ENCODE data around the gene MCOLN1. TPM values are rescaled to one million over a fixed set of nuclear protein-coding genes. Genes with fewer than 3 reads are reported as not detected.
A peak's percentile ranks its signal among the peaks of the same experiment; 100 is the strongest.

Gene MCOLN1
- total RNA-seq, 1 experiment from 2014 or later, result 10.2 TPM

GRCh38 chr19:7489609-7490044, 32.8 kb upstream of the MCOLN1 start:
- Histone ChIP-seq H3K9me3 (ENCODE audit: low read length) (no peaks in the 10 kb centered on the region), H3F3A (ENCODE audit: low read length, unreplicated experiment) (no peaks in the 10 kb centered on the region), H3K9ac (ENCODE audit: low read length) (peak overlapping the region; percentile 81), H3K4me1 (ENCODE audit: insufficient read depth, low read length) (peaks cover 9% of the 10 kb centered on the region), H3K36me3 (ENCODE audit: low read depth, low read length) (no peaks in the 10 kb centered on the region), H3K9me2 (replicated peaks; ENCODE audit: low read length) (no peaks in the 10 kb centered on the region), H4K20me1 (ENCODE audit: low read length) (no peaks in the 10 kb centered on the region), H3K27ac (ENCODE audit: low read length) (no peak overlapping the region; the same call in 1 of the 2 replicates), H3K27me3 (ENCODE audit: low read length) (no peaks in the 10 kb centered on the region), H2AFZ (ENCODE audit: low read length) (peak overlapping the region; percentile 96), H3K4me2 (ENCODE audit: low read length) (peak overlapping the region; percentile 89), H3K4me3 (ENCODE audit: low read length) (no peak overlapping the region), H3K79me2 (ENCODE audit: low read length) (no peaks in the 10 kb centered on the region)
- BruUV-seq (replicated peaks), result no TSS peak
- ChIA-PET POLR2A (ENCODE audit: unreplicated experiment) (no interaction called here), CTCF (no interaction called here)
- DNase-seq (no peak), ATAC-seq (no peak)
- intact Hi-C loops (cut with micrococcal nuclease), result loop anchor here (2.0 kb wide), 1 partner anchor 45 kb away; the partner anchor contains the start of gene PNPLA6
- TF ChIP-seq CTCF (conservative IDR thresholded peaks at IDR 0.05; ENCODE audit: low read depth, low read length), result no peak
- TF ChIP-seq EZH2phosphoT487 (IDR thresholded peaks at IDR 0.05; ENCODE audit: borderline replicate concordance, low read length), result no peak
- TF ChIP-seq EZH2 (IDR thresholded peaks at IDR 0.05; ENCODE audit: low read length, unreplicated experiment), result no peak

GRCh38 chr19:7492142-7492541, 30.3 kb upstream of the MCOLN1 start:
- Histone ChIP-seq H4K20me1 (ENCODE audit: low read length) (no peaks in the 10 kb centered on the region), H3K9ac (ENCODE audit: low read length) (no peak overlapping the region), H3K4me1 (ENCODE audit: insufficient read depth, low read length) (peaks cover 9% of the 10 kb centered on the region), H3K79me2 (ENCODE audit: low read length) (no peaks in the 10 kb centered on the region), H2AFZ (ENCODE audit: low read length) (no peak overlapping the region), H3K36me3 (ENCODE audit: low read depth, low read length) (no peaks in the 10 kb centered on the region), H3K27me3 (ENCODE audit: low read length) (no peaks in the 10 kb centered on the region), H3K27ac (ENCODE audit: low read length) (no peak overlapping the region), H3K4me3 (ENCODE audit: low read length) (no peak overlapping the region), H3K9me3 (ENCODE audit: low read length) (no peaks in the 10 kb centered on the region), H3K9me2 (replicated peaks; ENCODE audit: low read length) (no peaks in the 10 kb centered on the region), H3F3A (ENCODE audit: low read length, unreplicated experiment) (no peaks in the 10 kb centered on the region), H3K4me2 (ENCODE audit: low read length) (no peak overlapping the region)
- ATAC-seq (no peak), DNase-seq (no peak)
- TF ChIP-seq CTCF (conservative IDR thresholded peaks at IDR 0.05; ENCODE audit: low read depth, low read length), result no peak
- TF ChIP-seq EZH2phosphoT487 (IDR thresholded peaks at IDR 0.05; ENCODE audit: borderline replicate concordance, low read length), result no peak
- no peak for TF ChIP-seq EZH2 (IDR thresholded peaks at IDR 0.05; ENCODE audit: low read length, unreplicated experiment)
- CTCF ChIA-PET, result no interaction called here
- intact Hi-C loops (cut with micrococcal nuclease), result no loop called here
- POLR2A ChIA-PET (ENCODE audit: unreplicated experiment), result no interaction called here
- no TSS peak for BruUV-seq (replicated peaks)

- no TSS peak for BruUV-seq (replicated peaks)
- DNase-seq (no peak), ATAC-seq (no peak)
- CTCF ChIA-PET, result no interaction called here
- no peak overlapping the region for H3K4me3 ChIP-seq (ENCODE audit: low read length)
- H3K9ac ChIP-seq (ENCODE audit: low read length), result no peak overlapping the region
- no peak overlapping the region for H2AFZ ChIP-seq (ENCODE audit: low read length)
- no peaks in the 10 kb centered on the region for H3K36me3 ChIP-seq (ENCODE audit: low read depth, low read length)
- H3K4me2 ChIP-seq (ENCODE audit: low read length), result no peak overlapping the region
- TF ChIP-seq EZH2phosphoT487 (IDR thresholded peaks at IDR 0.05; ENCODE audit: borderline replicate concordance, low read length) (no peak), CTCF (conservative IDR thresholded peaks at IDR 0.05; ENCODE audit: low read depth, low read length) (no peak), EZH2 (IDR thresholded peaks at IDR 0.05; ENCODE audit: low read length, unreplicated experiment) (no peak)
- POLR2A ChIA-PET (ENCODE audit: unreplicated experiment), result no interaction called here
- H3K27me3 ChIP-seq (ENCODE audit: low read length), result no peaks in the 10 kb centered on the region
- H3K9me2 ChIP-seq (replicated peaks; ENCODE audit: low read length), result no peaks in the 10 kb centered on the region
- H3K4me1 ChIP-seq (ENCODE audit: insufficient read depth, low read length), result peaks cover 9% of the 10 kb centered on the region
- intact Hi-C loops (cut with micrococcal nuclease), result no loop called here
- H3K27ac ChIP-seq (ENCODE audit: low read length), result no peak overlapping the region
- no peaks in the 10 kb centered on the region for H3F3A ChIP-seq (ENCODE audit: low read length, unreplicated experiment)
- no peaks in the 10 kb centered on the region for H3K9me3 ChIP-seq (ENCODE audit: low read length)
- no peaks in the 10 kb centered on the region for H4K20me1 ChIP-seq (ENCODE audit: low read length)
- H3K79me2 ChIP-seq (ENCODE audit: low read length), result no peaks in the 10 kb centered on the region
These were observed 29.9 kb upstream of the MCOLN1 start for GRCh38 chr19:7492558-7492957.

All from PC-3 (cell line).